COR-L47 (cell line): ENCODE measurements around the gene OR8B8.
"Not testable (repeated sequence)": the region's sequence is repeated elsewhere in the genome, so short reads cannot be mapped to it uniquely, and the experiment has no call there.

Experiments used
- DNase-seq: peaks from one replicate; lab custom pipeline; 2025; lab: John Stamatoyannopoulos, UW

The OR8B8 gene

GRCh38 chr11:124441519-124441918 is 4.0 kb downstream of the OR8B8 start:
- DNase-seq = no peak

GRCh38 chr11:124441081-124441480 is 4.4 kb downstream of the OR8B8 start:
- DNase-seq = no peak

GRCh38 chr11:124440608-124441007 is 4.9 kb downstream of the OR8B8 start:
- no peak for DNase-seq

GRCh38 chr11:124434699-124435098 is 10.8 kb downstream of the OR8B8 start:
- DNase-seq = no peak

- DNase-seq = no peak
These were observed 15.9 kb downstream of the OR8B8 start for GRCh38 chr11:124429599-124429998.

- no peak for DNase-seq
These were observed 21.0 kb downstream of the OR8B8 start, which contains the start of gene OR8B4 for GRCh38 chr11:124424384-124424921. OR8B4 (minus strand) TSS chr11:124424871; CDS start chr11:124424871, 0 bp downstream.

GRCh38 chr11:124421043-124421442 is 24.5 kb downstream of the OR8B8 start:
- no peak for DNase-seq

- DNase-seq = peak; percentile 8
These were observed 30.1 kb downstream of the OR8B8 start for GRCh38 chr11:124415356-124415923.

GRCh38 chr11:124409906-124410305 is 35.6 kb downstream of the OR8B8 start:
- no peak for DNase-seq

- DNase-seq = no peak
These were observed 39.9 kb downstream of the OR8B8 start for GRCh38 chr11:124405581-124405980.

GRCh38 chr11:124403186-124403585 is 42.3 kb downstream of the OR8B8 start:
- DNase-seq = not testable (repeated sequence)

GRCh38 chr11:124402326-124402922 is 43.1 kb downstream of the OR8B8 start:
- DNase-seq = peak; percentile 30

- no peak for DNase-seq
These were observed 46.6 kb downstream of the OR8B8 start, which contains the start of gene OR8B3 for GRCh38 chr11:124398924-124399323. OR8B3 (minus strand) TSS chr11:124399024; CDS start chr11:124397351, 1,673 bp downstream.

GRCh38 chr11:124396847-124397246 is 48.6 kb downstream of the OR8B8 start:
- DNase-seq = not testable (repeated sequence)

- no peak for DNase-seq
These were observed 51.1 kb downstream of the OR8B8 start for GRCh38 chr11:124394408-124394807.
